Natural killer cell (primary cell): ENCODE measurements around the gene PPP1R15A. TPM values are rescaled to one million over a fixed set of nuclear protein-coding genes. Genes with fewer than 3 reads are reported as not detected.
A peak's percentile ranks its signal among the peaks of the same experiment; 100 is the strongest.

Experiments used
- ATAC-seq, 3 donors: fragments of 150-1000 bp in 2 of 3; fragments of 200-7000 bp in 1 of 3; cut with Tn5 transposase; 1 replicate in 1 of 3; 2 replicates in 2 of 3; pipeline ENCODE4 v1.10.0; 2021; ENCODE audit warnings: mild to moderate bottlenecking in 2 of 3, moderate library complexity in 2 of 3
- DNase-seq, 2 donors: peaks; one replicate each; pipeline versions ENCODE4 v3.0.0 to v3.0.0-alpha.2; 2013 to 2021; ENCODE audit warnings: mixed read lengths in 1 of 2
- H3K27ac ChIP-seq: one replicate; pipeline ENCODE4 v1.5.1; 2013; ENCODE audit warnings: mild to moderate bottlenecking, low read length
- H3K27me3 ChIP-seq: one replicate; pipeline ENCODE4 v1.6.1; 2013; ENCODE audit warnings: low read length; ENCODE audit not compliant: control insufficient read depth, insufficient read depth
- H3K36me3 ChIP-seq: one replicate; pipeline ENCODE4 v1.6.1; 2013; ENCODE audit warnings: low read length; ENCODE audit not compliant: control insufficient read depth, insufficient read depth
- H3K4me1 ChIP-seq: one replicate; pipeline ENCODE4 v1.6.1; 2013; ENCODE audit warnings: low read length; ENCODE audit not compliant: control insufficient read depth, insufficient read depth
- H3K4me3 ChIP-seq: one replicate; pipeline ENCODE4 v1.5.1; 2013; ENCODE audit warnings: low read length
- H3K9me3 ChIP-seq: one replicate; pipeline ENCODE4 v1.6.1; 2013; ENCODE audit warnings: low read length; ENCODE audit not compliant: control insufficient read depth, insufficient read depth
- H3K27ac Mint-ChIP-seq, 2 donors: one replicate each; pipeline ENCODE4 v1.8.0; 2022; ENCODE audit warnings: mild to moderate bottlenecking in 2 of 2, mixed read lengths in 2 of 2, moderate library complexity in 1 of 2
- H3K27me3 Mint-ChIP-seq, 2 donors: one replicate each; pipeline ENCODE4 v1.8.0; 2022; ENCODE audit warnings: low read depth in 2 of 2, mixed read lengths in 2 of 2
- H3K36me3 Mint-ChIP-seq: one replicate; pipeline ENCODE4 v1.8.0; 2022; ENCODE audit warnings: mixed read lengths
- H3K4me1 Mint-ChIP-seq, 2 donors: one replicate each; pipeline ENCODE4 v1.8.0; 2022; ENCODE audit warnings: mixed read lengths in 2 of 2
- H3K4me3 Mint-ChIP-seq: one replicate; pipeline ENCODE4 v1.8.0; 2022; ENCODE audit warnings: mild to moderate bottlenecking, moderate library complexity, mixed read lengths
- H3K9me3 Mint-ChIP-seq, 2 donors: one replicate each; pipeline ENCODE4 v1.8.0; 2022; ENCODE audit warnings: mixed read lengths in 2 of 2
- WGBS: methylation state at CpG from one replicate; pipeline ENCODE4 v1.1.7; 2013; ENCODE audit warnings: missing lambda C conversion rate; ENCODE audit not compliant: insufficient coverage; 5-methylcytosine and 5-hydroxymethylcytosine counted together
- intact Hi-C: fragments of 100-400 bp; cut with micrococcal nuclease; formaldehyde crosslinking; loops from one replicate; pipeline ENCODE4 v1.14.2; 2022
- total RNA-seq, 4 donors: library from RNA; stranded (reverse); fragments of 120-200 nt in 1 of 4; gene quantifications; one replicate each; pipeline versions ENCODE4 v1.2.3 to v1.2.4, GENCODE V29; 2013 to 2022
- TF ChIP-seq, protein P1 (sequence below): fragments of 200-600 bp; IDR thresholded peaks from one replicate; pipeline ENCODE4 v1.8.0; 2022; ENCODE audit warnings: antibody characterized with exemption

The PPP1R15A gene
- total RNA-seq, 3 donors from 2014 or later (not counting 1 experiment from before 2014, with no cell fraction given): 942 to 1,308 (median 1,174) TPM

DNA sequence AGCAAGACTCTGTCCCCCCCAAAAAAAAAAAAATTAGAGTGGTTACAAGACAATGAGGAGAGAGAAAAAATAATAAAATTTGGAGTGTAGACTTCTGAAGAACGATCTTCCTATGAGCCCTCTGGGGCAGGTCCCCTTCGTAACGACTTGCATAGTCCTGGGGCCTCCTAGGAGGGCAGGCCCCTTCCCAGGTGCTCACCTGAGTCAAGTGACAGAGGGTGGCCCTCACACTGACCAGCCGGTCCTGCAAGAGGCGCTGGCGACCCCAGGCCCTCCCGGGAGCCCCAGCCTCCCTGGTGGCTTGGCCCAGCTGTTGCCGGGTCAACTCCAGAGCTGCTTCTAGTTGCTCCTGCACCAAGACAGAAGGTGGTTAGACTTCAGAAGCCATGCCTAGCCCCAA lies 18.7 kb upstream of the PPP1R15A start:
- Histone ChIP-seq H3K27ac (no peak overlapping the region), H3K4me1 (no peaks in the 10 kb centered on the region), H3K36me3 (no peaks in the 10 kb centered on the region), H3K9me3 (no peaks in the 10 kb centered on the region), H3K4me3 (no peak overlapping the region), H3K27me3 (no peaks in the 10 kb centered on the region)
- TF ChIP-seq, protein P1, sequence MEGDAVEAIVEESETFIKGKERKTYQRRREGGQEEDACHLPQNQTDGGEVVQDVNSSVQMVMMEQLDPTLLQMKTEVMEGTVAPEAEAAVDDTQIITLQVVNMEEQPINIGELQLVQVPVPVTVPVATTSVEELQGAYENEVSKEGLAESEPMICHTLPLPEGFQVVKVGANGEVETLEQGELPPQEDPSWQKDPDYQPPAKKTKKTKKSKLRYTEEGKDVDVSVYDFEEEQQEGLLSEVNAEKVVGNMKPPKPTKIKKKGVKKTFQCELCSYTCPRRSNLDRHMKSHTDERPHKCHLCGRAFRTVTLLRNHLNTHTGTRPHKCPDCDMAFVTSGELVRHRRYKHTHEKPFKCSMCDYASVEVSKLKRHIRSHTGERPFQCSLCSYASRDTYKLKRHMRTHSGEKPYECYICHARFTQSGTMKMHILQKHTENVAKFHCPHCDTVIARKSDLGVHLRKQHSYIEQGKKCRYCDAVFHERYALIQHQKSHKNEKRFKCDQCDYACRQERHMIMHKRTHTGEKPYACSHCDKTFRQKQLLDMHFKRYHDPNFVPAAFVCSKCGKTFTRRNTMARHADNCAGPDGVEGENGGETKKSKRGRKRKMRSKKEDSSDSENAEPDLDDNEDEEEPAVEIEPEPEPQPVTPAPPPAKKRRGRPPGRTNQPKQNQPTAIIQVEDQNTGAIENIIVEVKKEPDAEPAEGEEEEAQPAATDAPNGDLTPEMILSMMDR: no peak
- H3K27me3 Mint-ChIP-seq: no peaks in the 10 kb centered on the region
- no peak overlapping the region for H3K4me3 Mint-ChIP-seq
- intact Hi-C loops: no loop called here
- WGBS: 91% methylated on average over 8 of the region's 8 CpGs
- no peaks in the 10 kb centered on the region for H3K4me1 Mint-ChIP-seq
- H3K36me3 Mint-ChIP-seq: no peaks in the 10 kb centered on the region
- DNase-seq (no peak), ATAC-seq (no peak)
- H3K27ac Mint-ChIP-seq: no peak overlapping the region
- no peaks in the 10 kb centered on the region for H3K9me3 Mint-ChIP-seq

DNA sequence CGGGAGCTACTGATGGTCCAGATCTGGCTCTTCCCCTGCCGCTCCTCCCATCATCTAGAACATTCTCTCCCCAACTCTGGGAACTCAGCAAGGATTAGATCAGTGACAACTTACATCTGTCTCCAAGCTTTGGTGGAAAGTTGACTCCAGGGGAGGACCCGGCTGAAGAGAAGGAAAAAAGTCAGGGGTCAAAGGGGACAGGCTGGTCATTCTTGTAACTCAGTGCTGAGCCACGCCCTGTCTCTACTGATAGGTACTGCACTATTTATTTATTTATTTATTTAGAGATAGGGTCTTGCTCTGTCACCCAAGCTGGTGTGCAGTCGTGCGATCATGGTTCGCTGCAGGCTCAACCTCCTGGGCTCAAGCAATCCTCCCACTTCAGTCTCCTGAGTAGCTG lies 18.1 kb upstream of the PPP1R15A start:
- no peaks in the 10 kb centered on the region for H3K36me3 ChIP-seq
- WGBS: 79% methylated on average over 6 of the region's 7 CpGs
- Mint-ChIP-seq H3K4me1 (peaks cover 2 to 6% of the 10 kb centered on the region in 2 donors), H3K4me3 (no peak overlapping the region), H3K9me3 (no peaks in the 10 kb centered on the region), H3K27ac (no peak overlapping the region), H3K27me3 (no peaks in the 10 kb centered on the region), H3K36me3 (no peaks in the 10 kb centered on the region)
- ATAC-seq (no peak), DNase-seq (no peak)
- H3K9me3 ChIP-seq: no peaks in the 10 kb centered on the region
- H3K27ac ChIP-seq: no peak overlapping the region
- no peaks in the 10 kb centered on the region for H3K27me3 ChIP-seq
- peaks cover 5% of the 10 kb centered on the region for H3K4me1 ChIP-seq
- H3K4me3 ChIP-seq: no peak overlapping the region
- TF ChIP-seq, protein P1: no peak
- intact Hi-C loops: no loop called here

DNA sequence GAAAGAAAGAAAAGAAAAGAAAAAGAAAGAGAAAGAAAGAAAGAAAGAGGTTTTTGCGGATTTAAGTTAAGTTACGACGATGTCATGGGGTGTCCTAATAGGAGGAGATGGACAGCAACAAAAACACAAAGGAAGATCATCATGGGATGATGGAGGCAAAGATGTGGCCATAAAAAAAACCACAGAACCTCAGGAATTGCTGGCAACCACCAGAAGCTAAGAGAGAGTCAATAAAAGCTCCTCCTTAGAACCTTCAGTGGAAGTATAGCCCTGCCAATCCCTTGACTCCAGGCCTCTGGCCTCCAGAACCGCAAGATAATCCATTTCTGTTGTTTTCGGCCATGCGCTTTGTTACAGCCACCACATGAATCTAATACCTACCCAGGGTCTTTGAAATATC lies 15.3 kb upstream of the PPP1R15A start:
- H3K27ac Mint-ChIP-seq: no peak overlapping the region
- intact Hi-C loops: no loop called here
- peaks cover 10 to 16% of the 10 kb centered on the region in 2 donors for H3K4me1 Mint-ChIP-seq
- no peaks in the 10 kb centered on the region for H3K27me3 ChIP-seq
- no peak for ATAC-seq
- H3K4me3 Mint-ChIP-seq: no peak overlapping the region
- H3K36me3 ChIP-seq: no peaks in the 10 kb centered on the region
- no peak for DNase-seq
- H3K4me1 ChIP-seq: peaks cover 12% of the 10 kb centered on the region
- TF ChIP-seq, protein P1: no peak
- H3K27ac ChIP-seq: no peak overlapping the region
- 90% methylated on average over 6 of the region's 6 CpGs for WGBS
- no peaks in the 10 kb centered on the region for H3K27me3 Mint-ChIP-seq
- H3K36me3 Mint-ChIP-seq: no peaks in the 10 kb centered on the region
- H3K4me3 ChIP-seq: no peak overlapping the region
- no peaks in the 10 kb centered on the region for H3K9me3 Mint-ChIP-seq
- no peaks in the 10 kb centered on the region for H3K9me3 ChIP-seq

DNA sequence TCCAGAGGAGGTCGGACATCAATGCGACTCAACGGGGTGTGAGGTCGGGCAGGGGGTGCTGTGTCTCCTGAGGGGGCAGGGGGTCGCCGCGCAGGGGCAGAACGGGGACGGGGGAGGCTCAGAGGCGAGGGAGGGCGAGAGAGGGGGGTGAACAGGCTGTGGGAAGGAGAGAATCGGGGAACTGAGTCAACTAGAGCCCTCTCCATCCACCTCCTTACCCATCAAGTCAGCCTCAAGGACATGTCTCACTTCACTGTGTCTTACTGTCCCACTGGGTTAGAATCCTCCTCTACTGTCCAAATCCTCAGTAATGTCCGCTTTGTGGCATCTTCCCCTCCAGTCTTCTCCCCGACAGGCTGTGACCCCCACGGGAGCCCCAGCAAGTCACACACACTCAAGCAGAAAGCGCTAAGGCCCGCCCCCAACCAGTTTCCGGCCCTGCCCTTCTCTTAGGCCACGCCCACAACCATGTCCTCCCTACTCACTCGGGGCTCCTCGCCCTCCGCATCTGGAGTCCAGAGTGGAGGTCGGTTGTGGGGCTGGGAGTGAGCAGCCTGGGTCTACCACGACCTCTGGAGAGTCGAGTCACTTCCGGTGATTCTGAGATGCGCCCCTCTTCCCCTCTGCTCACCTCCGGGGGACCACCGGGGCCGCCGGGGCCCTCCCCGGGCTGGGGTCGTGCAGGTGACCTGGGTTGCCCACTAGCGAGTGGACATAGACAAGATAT lies 13.1 kb upstream of the PPP1R15A start:
- TF ChIP-seq, protein P1: no peak
- peak overlapping the region; percentile 52 for H3K27ac ChIP-seq
- no peaks in the 10 kb centered on the region for H3K27me3 ChIP-seq
- intact Hi-C loops: no loop called here
- H3K9me3 Mint-ChIP-seq: no peaks in the 10 kb centered on the region
- no peaks in the 10 kb centered on the region for H3K36me3 ChIP-seq
- peak; percentile 82 to 91 (median 90) for ATAC-seq
- peak overlapping the region; percentile 49 for H3K4me3 ChIP-seq
- 33% methylated on average over 32 of the region's 34 CpGs for WGBS
- H3K9me3 ChIP-seq: no peaks in the 10 kb centered on the region
- peaks cover 10 to 16% of the 10 kb centered on the region in 2 donors for H3K4me1 Mint-ChIP-seq
- H3K27ac Mint-ChIP-seq: peak overlapping the region; percentile 82 to 93
- H3K4me1 ChIP-seq: peaks cover 12% of the 10 kb centered on the region
- no peaks in the 10 kb centered on the region for H3K27me3 Mint-ChIP-seq
- peak; percentile 74 to 81 for DNase-seq
- H3K4me3 Mint-ChIP-seq: peak overlapping the region; percentile 92
- no peaks in the 10 kb centered on the region for H3K36me3 Mint-ChIP-seq
